GM21529 (cell line): ENCODE results near the gene AP3B2.

ENCODE experiments used
- ATAC-seq: cut with Tn5 transposase; IDR thresholded peaks from one replicate; pipeline ENCODE4 v1.9.1; 2021; ENCODE audit not compliant: unreplicated experiment

Gene AP3B2

DNA sequence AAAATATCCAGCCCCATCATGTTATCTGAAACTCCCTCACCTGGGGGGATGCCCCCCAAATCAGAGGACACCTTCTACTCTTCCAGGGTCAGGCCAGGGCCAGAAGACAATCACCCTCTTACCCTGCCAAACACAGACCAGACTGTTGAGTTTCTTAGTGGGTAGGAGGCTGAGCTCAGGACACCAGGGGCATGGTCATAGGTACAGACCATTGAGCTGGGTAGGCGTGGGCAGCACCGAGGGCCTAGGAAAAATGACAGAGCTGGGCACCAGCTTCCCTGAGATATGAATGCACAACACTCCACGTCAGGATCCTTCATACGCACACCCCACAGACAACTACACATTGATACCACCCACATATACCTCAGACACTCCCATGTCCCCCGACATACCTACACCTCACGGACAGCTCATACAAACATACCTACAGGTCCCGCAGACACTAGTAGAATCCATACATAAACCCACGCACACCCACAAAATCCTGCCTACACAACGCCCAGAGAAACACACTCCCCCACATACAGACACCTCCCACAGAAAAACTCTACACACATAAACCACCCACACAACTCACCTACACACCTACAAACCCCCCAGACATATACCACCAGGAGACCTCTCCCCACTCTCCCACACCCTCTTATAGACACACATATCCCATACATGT, 11.8 kb downstream of the AP3B2 start:
- ATAC-seq: no peak

- no peak for ATAC-seq
Observed at GRCh38 chr15:82692171-82692570, 17.5 kb downstream of the AP3B2 start.

- no peak for ATAC-seq
Observed at GRCh38 chr15:82689147-82689546, 20.5 kb downstream of the AP3B2 start.

DNA sequence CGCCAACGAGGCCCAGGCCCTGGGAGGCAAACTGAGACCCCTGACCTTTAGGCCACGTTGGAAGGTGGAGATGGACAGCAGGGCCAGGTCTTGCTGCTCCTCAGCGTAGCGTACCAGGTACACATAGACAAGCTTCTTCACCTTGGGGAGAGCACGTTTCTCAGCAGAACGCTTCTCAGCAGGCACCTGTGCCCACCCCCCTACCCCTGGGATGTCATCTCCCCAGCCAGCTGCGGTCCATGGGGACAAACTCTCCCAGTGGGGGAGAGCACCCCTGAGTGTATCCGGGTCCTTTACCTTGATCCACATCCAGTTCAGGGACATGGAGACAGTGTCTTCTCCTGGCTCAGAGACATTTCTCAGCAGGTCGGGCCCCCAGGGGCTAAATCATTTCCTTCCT, 21.0 kb downstream of the AP3B2 start:
- ATAC-seq: no peak

DNA sequence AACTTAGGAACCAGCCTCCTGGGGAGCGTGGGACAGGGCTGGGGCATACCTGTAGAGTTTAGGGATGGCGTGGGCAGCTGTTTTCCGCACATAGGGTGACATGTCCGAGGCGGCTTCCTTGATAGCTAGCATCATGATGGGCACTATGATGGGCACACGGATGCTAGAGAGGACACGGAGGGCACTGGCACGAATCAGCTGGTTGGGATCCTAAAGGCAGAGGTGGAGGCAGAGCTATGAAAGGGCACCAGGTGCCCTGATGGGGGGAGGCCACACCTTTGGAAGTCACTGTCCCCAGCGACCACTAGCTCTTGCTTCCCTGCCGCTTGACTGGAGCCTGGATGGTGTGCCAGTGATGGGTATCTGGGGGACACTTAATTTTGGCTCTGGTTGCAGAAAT, 28.3 kb downstream of the AP3B2 start:
- no peak for ATAC-seq

GRCh38 chr15:82680200-82681102, 29.2 kb downstream of the AP3B2 start:
- ATAC-seq: peak; percentile 76

- no peak for ATAC-seq
Observed at GRCh38 chr15:82679626-82680199, 30.0 kb downstream of the AP3B2 start.

DNA sequence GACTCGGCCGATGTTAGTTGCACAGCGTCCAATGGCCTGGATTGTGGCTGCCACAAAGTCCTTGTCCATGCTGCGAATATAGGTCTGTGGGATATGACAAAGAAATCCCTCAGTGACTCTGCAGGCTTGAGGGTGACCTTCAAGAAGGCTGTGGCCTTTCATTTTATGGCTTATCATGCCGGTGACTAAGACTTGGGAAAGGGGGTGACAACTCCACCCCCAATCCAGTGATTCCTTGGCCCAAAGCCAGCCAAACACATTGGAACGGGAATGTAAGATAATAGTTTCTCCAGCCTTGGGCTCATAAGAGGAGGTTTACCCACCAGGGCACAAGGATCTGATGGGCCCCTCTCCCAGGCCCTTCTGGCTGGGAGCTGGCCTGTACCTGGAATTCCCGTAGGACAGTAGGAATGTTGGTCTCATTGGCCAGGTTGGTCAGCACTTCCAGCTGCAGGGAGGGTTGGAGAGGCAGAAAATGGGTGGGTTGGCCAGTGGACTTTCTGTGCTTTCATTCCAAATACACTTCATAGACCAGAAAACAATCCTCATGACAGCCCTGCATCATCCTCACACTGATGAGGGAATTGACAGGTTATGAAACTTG, 31.9 kb downstream of the AP3B2 start:
- ATAC-seq: no peak

GRCh38 chr15:82674873-82675272, 34.8 kb downstream of the AP3B2 start:
- ATAC-seq: no peak

GRCh38 chr15:82670699-82671098, 39.0 kb downstream of the AP3B2 start:
- ATAC-seq: no peak

DNA sequence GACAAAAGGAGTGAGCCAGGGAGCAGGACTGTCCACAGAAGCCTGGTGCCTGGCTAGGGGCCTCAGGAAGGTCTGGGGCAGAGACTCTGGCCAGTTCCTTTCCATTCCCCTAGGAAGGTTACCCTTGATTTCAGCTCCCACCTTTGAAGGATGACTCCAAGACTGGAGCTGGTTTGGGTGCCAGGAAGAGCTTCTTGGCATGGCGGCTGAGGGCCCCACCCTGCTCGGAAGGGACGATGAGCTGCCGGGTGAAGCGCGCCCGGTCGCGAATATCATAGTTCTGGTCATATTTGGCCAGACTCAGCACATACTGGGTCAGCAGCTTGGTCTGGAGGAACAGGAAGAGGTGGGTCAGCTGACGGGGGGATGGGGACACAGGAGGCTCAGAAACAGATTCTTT, 43.1 kb downstream of the AP3B2 start:
- no peak for ATAC-seq

DNA sequence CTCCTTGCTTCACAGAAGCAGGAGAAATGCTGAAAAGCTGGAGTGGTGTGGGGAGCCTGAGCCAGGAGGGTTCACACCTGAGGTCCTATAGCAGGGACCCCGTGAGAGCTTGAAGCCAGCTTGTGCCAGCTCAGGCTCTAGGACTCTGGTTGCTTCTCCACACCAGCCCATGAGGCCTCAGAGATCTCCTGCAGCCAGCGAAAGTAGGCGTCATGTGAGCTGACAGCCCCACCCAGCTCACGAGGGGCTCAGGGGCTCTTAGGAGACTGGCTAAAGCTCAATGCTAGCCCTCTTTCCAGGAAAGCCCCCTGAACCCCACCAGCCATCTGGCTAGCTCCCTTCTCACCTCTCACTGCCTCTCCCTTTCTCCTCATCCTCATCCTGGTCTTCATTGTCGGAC, 45.7 kb downstream of the AP3B2 start:
- ATAC-seq: no peak

DNA sequence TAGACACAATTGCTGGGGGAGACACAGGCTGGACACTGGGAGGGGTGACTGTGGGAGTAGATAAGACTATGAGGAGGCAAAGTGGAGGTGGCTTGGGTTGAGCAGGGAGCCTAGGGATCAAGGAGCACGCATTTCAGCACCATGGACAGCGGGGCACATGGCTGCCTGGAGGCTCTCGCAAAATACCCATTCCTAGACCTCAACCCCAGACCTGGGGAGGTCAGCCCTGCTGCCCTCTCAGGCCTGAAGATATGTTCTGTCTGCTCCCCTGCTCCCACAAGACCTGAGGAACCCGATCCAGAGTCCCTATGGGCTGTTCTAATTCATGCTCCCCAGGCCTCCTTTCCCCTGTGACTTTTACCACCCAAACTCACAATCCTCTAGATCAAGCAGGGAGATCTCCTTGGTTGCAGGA, 46.5 kb downstream of the AP3B2 start:
- no peak for ATAC-seq

GRCh38 chr15:82662641-82663040, 47.0 kb downstream of the AP3B2 start:
- no peak for ATAC-seq

DNA sequence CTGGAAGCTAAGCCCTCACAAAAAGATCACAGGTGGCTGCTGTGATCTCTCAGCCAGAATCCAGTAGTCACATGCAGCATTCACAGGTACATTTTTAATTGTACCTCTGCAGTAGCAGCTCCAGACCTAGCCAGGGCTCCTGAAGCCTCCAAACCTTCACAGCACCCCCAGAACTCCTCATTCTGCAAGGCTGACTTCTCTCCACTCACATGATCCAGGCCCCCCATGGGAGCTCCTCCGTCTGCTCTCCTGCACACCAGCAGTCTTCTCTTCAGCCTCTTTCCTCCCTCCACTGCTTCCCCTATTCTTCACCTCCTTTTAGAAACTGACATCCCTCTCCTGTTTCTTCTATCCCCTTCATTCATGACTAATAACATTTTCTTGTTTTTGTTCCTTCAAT, 49.3 kb downstream of the AP3B2 start:
- ATAC-seq: no peak

DNA sequence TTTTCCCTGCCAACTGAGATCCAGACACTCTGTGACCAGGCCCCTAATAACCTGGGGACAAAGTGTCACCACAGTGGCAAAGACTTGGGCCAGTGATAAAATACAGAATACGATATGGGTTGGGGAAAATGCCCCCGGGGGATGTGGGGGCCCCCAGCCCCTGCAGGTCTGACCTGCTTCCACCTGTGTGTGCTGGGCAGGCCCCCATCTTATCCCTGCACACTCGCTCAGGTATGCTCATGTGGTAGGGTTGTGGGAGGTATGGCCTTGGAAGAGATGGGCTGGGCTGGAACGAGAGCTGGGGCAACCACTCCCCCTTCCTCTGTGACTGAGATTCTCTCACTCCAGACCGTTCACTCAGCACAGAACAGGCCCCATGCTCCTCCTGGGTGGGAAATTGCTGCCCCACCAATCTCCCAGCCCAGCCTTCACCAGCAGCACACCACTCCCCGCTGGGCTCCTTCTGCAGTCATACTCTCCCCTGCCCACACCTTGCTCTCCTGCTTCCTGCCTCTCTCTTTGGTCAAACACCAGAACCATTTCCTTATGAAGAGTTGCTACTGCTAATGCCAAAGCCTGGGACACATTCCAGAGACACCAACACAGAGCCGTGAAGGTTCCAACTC, 52.9 kb downstream of the AP3B2 start:
- no peak for ATAC-seq

- ATAC-seq: no peak
Observed at GRCh38 chr15:82655606-82656005, 54.1 kb downstream of the AP3B2 start.

DNA sequence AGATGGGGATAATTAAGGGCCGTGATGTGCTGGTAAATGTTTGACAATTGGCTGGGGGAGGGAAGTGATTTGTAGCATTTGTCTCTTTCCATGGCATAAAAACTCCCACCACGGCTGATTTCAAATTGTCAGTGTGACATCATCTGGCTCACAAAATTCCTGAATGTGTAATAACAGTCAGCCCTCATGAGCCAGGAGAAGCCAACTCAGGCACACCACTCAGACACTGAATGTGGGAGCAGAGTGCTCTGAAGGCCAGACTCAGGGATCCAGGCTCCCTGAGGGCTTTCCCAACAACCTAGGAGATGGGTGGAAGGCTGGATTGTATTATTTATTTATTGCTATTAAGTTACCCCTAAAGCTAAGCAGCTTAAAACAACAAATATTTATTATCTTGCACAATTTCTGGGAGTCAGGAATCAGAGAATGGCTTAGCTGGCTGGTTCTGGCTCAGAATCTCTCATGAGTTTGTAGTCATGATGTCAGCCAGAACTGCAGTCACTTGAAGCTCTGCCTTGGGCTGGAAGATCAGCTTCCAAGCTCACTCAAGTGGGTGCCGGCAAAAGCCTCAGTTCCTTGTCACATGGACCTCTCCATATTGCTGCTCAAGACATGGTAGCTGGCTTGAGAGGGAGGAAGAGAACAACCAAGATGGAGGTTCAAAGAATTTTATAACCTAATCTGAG, 56.0 kb downstream of the AP3B2 start:
- ATAC-seq: no peak

DNA sequence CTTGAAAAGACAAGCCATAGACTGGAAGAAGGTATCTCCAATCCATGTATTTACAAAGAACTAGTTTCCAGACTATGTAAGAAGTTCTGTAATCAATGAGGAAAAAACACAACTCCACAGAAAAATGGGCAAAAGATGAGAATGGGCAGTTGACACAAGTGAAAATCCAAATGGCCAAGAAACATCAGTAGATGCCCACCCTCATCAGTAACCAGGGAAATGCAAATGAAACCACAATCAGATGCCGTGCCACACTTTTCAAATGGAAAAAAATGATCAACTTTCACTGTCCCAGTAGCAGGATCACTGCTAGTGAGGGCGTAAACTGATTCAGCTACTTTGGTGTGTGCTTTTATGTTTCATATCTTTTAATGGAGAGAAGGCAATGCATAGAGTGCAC, 58.0 kb downstream of the AP3B2 start:
- no peak for ATAC-seq

DNA sequence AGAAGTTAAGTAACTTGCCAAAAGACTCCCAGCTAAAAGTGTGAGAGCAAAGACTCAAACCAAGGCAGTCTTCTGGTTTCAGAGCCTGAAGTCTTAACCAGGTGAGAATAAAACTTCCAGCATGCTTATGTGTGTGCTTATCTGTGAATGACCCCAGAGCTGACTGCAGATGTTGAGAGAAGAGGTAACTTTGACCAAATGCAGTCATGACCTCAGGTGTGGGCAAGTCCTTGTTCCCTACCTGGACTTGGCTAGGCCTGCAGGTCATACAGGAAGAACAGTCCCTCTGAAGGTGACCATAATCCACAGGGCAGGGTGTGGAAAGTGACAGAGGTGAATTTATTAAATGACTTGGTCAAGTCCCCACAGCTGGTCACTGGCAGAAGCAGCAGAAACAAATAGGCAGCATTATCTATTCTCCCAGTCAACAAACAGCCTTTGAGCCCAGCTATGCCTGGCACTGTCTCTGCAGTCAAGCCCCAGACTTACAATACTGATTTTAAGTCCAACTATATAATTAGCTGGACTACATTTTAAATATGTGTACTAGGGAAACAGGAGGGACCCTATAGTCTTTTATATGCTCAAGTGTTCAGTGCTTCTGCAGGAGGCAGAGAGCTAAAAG, 59.5 kb downstream of the AP3B2 start:
- no peak for ATAC-seq
